ENCODE results near the gene LRRC61.
"Not testable (repeated sequence)": the region's sequence is repeated elsewhere in the genome, so short reads cannot be mapped to it uniquely, and the experiment has no call there.

The LRRC61 gene

GRCh38 chr7:150385884-150386283 is 62.7 kb downstream of the LRRC61 start:
- DNase-seq, result not testable (repeated sequence)

Measured in NCI-H2029 (cell line).